ENCODE data around the gene MAMDC2.

Gene MAMDC2

DNA sequence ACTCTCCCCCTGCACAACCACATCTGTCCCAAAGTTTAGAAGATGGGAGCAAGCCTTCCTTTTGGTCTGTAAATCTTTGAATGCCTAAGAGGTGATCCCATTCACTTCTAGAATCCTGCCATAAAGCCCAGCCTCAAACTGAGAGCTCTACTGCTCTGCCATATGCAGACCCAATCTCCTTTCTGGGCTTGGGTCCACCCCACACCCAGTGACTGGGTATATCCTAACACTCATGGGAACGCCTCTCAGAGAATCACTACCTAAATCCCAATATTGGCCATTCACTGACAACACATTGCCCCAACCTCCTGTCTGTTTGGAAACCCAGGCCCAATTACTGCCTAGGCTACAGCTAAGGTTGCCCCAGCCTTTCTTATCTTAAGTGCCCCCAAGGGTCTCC, 90.7 kb downstream of the MAMDC2 start:
- no peak for DNase-seq (ENCODE audit: low read depth in 2 of 2)

DNA sequence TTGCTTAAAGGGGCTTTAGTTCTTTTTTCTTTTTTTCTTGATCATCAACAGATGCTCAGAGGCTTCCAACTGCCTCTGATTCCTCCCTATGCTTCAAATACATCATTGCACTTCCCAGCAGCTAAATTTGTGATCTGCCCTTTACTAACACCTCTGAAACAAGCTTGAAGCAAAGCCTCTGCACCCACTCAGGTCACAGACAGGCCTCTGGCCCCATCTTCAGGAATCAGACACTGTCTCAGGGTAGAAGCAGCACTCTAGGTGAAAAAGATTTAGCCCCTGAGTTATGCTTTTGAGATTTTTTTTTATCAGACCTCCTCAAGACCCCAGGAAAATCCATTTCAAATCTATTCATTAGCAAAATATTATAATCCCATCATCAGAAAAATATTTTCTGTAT, 91.5 kb downstream of the MAMDC2 start:
- DNase-seq (ENCODE audit: low read depth in 2 of 2): no peak

DNA sequence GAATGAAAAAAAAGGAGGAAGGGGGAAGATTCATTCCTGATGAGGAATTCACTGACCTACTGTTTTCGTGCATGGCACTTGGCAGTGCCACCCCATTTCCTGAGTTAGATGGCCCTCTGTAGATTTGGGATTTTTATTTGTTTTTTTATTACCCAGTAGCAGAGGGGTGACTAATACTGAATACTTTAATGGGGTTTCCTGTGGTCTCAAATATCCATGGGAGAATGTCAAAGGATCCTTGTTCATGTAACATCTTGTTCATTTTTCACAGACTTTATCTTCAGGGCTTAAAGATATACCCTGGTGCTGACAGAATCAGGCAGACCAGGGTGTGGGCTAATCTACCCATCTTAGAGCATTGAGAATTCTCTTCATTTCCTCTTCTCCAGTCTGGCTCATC, 93.0 kb downstream of the MAMDC2 start:
- no peak for DNase-seq (ENCODE audit: low read depth in 2 of 2)

DNA sequence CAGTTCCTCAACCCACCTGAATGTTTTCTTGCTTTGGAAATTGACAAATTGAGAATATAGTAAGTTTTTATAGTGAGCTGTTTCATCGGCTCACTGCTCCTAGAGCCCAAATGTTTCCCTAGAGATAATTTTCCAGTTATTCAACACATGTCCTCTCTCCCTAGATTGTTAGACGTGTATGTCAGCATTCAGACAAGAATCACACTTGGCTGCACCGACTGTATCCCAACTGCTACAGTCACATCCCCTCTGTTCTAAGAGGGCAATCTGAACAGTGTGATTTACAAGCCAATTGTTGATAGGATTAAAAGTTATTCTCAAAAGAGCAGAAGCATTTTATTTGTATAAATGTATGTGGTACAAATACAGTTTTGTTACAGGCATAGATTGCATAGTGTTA, 93.9 kb downstream of the MAMDC2 start:
- no peak for DNase-seq (ENCODE audit: low read depth in 2 of 2)

DNA sequence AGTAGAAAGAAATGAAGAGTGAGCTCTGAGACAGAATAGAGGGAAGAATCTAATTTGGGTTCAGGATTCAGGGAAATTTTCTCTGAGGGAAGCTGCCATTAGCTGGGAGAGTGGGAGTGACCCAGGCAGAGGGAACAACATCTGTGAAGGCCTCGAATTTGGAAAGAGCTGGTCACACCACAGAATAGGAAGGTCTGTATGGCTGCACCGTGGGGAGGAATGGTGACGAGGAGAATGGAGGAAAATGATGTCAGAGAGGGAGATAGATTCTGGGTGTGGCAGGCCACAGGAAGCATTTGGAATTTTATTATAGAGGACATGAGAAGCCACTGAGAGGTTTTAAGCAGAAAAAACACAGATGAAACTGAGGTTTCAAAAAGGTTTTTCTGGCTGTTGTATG, 98.5 kb downstream of the MAMDC2 start:
- no peak for DNase-seq (ENCODE audit: low read depth in 2 of 2)

DNA sequence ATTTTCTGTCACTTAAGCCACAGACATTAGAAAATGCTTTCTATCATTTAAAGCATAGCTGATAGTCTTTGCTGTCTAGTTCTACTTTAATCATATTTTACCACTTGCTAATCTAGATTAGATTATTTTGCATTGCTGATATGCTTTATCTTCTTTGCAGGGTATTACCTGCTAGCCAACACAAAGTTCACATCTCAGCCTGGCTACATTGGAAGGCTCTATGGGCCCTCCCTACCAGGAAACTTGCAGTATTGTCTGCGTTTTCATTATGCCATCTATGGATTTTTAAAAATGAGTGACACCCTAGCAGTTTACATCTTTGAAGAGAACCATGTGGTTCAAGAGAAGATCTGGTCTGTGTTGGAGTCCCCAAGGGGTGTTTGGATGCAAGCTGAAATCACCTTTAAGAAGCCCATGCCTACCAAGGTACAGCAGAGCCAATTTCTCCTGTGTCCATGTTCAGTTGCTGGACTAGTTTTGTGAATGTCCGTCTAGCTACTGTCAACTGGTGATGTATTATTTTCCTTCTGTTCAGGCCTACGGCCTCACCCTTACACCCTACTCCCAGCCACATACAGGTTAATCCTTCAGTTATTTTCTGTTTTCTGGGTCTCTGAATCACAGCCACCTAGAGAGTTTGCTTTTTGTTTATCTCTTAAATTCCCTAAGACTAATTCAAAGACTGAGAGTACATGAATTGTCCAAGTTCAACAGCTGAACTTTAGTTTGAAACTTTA, 99.9 kb downstream of the MAMDC2 start:
- DNase-seq (ENCODE audit: low read depth in 2 of 2): no peak

DNA sequence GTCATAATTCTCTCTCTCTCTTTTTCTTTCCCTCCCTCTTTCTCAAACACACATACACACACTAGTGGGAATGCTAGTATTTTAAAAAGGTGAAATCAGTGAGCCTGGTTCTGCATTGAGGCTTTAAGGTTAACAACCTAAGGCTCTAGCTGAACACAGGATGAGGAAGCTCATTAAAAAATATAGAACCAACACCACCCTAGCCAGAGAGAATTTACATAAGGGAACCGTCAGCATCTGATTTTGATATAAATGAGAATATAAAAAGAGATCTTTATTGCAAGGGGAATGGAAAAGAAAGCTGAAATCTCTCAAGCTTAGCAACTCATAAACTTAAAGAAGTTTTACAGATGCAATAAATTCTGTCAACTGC, 100.5 kb downstream of the MAMDC2 start:
- DNase-seq (ENCODE audit: low read depth in 2 of 2): no peak

DNA sequence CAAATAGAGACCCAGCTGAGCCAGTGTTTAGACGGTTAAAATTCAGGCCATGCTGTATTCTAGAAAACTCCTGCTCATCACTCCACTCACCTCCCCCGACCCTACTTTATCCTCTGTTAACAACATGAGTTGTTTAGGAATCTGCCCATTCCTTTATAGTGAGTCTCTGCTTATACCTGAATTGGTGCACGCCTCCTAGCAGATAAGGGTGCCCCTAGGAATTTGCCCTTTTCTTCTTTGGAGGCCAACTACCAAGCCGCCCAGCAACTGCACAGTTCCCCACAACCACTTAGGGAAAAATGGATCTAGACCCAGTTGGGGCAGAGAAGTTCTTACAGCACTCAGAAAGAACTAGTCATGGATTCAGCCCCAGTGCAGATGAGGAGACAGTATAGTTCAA, 102.3 kb downstream of the MAMDC2 start:
- no peak for DNase-seq (ENCODE audit: low read depth in 2 of 2)

DNA sequence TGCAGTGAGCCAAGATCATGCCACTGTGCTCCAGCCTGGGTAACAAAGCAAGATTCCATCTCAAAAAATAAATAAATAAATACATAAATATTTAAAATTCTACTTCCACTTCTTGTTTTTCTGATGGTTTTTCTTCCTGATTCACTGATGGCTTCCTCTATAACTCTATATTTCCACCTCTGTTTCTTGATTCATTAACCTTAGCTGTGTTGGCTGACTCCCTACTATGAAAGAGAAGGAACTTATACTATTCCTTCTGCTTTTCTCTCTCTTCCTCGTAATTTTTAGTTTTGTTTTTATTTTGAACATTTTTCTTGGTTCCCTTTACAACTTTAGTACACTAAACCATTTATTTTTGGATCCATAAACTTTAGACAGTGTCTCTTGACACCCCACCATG, 103.5 kb downstream of the MAMDC2 start:
- DNase-seq (ENCODE audit: low read depth in 2 of 2): no peak

DNA sequence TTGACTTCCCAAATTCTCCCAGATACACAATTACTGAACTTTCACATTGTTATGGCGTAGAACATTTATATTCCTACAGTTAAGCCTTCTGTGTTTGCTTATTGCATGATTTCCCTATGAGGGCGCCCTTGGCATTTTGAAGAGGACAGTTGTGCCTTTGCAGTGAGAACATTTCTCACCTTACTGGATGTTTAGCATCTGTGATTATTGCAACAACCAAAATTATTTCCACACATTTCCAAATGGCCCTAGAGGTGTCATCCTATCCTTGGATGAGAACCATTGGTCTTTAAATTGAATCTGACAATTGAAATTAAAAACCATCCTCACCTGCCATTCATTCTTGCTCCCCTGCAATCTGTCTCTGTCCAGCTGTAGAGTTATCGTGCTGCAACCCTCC, 104.0 kb downstream of the MAMDC2 start:
- no peak for DNase-seq (ENCODE audit: low read depth in 2 of 2)

DNA sequence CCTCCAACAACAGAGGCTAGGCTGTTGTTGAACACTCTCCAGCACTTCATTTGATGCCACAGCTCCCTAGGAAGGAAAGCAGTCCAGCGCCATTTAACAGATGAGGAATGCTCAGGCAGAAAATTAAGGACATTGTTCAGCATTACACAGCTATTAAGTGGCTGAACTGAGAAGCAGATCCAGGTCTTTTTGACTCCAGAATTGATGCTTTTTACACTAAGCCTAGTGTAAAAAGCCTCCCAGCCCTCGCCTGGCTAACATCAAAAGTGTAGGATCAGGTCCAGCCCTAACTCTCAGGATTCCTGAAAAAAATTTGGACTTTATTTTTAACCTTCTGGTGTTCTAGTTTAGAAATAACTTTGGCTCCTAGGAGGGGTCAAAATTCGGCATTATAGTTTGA, 108.7 kb downstream of the MAMDC2 start:
- no peak for DNase-seq (ENCODE audit: low read depth in 2 of 2)

DNA sequence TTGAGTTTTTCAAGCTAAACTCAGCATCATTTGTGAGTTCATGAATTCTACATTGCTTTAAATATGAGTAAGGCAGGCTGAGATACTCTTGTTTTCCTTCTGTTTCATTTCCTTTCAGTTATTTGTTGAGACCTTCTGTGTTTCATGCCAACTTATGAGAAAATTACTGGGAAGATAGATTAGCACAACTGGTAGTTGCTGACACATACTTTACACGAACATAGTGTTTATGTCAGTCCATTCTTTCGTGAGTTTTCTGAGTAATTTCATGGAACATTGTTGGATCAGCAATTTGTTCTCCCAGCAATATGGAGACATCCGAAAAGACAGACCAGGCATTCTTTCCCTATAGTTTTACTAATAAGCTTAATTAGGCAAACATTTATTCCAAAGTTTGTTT, 113.1 kb downstream of the MAMDC2 start:
- no peak for DNase-seq (ENCODE audit: low read depth in 2 of 2)

DNA sequence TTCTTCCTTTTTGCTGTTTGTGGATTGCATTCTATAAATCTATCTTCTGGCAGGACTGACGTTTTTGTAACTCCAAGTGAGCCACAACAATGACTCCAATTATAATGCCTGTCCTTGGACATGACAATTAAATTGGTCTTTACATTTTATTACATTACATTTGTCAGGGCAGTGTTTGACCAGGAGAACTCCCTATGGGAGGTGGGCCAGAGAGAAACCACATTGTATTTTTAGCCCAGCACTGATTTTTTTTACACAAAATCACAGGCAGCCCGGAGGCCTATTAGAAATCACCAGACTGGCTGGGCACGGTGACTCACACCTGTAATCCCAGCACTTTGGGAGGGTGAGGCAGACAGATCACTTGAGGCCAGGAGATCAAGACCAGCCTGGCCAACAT, 116.0 kb downstream of the MAMDC2 start:
- DNase-seq (ENCODE audit: low read depth in 2 of 2): no peak

DNA sequence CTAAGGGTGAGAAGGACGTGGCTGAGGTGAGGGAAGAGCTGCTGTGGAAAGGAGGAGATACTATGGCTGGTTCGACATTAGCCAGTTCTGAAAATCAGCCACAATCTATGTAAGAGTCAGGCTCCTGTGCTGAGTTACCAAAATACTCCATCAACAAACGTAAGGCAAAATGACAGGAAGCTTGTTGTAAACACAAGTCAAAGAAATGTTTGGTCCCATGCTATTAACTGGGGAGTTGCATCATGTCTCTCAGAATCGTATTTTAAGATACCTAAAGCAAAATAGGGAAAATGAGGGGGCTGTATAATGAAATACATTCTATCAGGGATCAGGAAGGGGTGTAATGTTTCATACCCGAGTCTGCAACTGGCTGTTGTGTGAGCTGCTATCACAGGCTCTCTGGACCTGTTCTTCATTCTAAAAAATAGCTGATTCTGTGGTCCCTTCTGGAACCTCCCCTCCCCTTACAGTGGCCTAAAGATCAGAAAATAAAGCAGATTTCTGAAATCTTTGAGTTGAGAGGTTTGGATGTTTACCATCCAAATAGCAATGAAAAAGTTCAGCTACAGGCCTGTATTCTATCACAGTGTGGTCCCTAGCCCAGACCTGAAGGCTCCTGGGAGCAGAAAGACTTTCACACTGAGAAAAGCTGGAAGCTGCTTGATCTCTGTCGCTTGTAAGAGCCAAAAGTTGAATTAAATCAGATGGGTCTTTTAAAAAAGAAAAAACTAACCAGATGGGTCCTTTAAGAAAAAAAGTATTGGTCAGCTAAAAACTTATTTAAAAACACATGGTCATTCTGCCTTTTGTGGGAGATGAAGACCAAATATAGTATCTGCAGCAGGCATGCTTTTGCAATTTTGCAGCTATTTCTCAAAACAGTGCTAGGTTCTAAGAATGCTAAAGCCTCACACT, 117.3 kb downstream of the MAMDC2 start:
- DNase-seq (ENCODE audit: low read depth in 2 of 2): no peak

DNA sequence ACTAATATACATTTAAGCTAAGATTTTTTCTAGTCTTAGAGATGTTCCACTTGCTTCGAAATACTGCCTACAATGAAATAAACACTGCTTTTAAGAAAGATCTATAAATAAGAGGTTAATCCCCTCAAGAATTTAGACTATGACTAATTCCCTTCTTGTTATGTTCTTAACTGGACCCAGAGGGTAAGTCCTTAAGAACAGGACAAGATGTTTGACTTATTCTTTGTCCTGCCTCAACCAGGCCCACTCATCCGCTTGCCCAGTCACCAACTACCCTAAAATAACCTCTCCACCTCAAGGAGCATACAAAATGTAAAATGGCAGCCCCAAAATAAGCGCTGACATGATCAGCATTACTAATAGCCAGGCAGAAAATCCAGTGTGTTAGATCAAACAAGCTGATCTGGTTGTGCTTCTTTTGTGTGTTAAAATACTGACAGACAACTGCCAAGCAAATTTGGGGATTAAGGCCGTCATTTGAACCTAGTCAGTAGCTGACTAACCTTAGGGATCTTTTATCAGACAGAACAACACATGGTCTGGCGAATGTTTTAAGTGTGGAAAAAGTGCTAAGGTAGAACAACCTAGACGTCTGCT, 121.5 kb downstream of the MAMDC2 start:
- DNase-seq (ENCODE audit: low read depth in 2 of 2): no peak

DNA sequence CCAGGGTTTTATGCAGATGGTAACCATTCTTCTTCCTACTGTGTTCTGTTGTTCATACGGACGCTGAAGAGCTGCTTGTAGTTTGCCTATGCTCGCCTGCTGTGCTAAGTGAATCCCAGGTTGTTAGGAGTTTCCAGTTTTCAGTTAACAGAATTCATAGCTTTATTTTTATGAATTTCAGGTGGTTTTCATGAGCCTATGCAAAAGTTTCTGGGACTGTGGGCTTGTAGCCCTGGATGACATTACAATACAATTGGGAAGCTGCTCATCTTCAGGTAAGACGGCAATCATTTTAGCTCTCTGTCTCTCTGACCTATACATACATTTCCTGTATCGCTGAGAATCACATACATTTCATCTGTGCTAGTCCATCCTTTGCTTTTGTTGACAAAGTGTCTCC, 124.9 kb downstream of the MAMDC2 start:
- DNase-seq (ENCODE audit: low read depth in 2 of 2): no peak

DNA sequence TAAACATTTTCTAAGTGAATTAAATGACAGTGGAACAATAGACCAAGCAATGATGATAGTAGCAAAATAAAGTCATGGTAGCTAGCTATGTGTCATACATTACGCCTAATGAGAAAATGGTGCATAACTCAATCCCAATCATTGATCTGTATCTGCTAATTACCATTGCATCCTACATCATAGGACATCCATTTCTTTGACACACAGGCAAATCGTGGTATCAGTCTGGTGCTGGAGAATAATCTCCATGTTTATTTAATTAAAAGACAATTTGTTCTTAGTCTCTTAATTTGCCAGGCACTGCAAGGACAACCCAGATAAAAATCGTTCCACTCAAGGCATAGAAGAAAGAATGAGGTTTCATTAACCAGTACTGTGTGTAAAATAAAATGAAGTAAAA, 125.6 kb downstream of the MAMDC2 start:
- DNase-seq (ENCODE audit: low read depth in 2 of 2): no peak

DNA sequence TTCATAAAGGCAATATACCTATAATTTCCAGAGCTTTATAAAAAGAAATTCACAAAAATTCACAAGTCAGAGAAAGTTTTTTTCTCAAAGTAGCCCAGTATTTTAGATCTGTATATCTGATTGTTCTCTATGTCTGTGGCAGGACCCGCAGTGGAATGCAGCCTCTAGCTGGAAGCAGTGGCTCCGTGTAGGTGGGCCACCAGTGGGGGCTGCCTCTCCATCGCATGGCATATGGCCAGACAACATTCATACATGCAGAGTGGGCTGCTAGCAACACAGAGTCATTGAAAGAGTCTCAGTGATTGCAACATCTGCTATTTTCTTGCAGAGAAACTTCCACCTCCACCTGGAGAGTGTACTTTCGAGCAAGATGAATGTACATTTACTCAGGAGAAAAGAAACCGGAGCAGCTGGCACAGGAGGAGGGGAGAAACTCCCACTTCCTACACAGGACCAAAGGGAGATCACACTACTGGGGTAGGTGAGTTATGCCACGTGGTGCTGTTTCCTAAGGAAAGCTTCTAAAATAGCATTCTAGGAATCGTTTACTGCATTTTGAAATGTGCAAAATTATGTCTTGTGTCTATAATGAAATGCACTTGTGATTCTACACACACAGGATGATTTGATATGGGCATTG, 126.6 kb downstream of the MAMDC2 start:
- DNase-seq (ENCODE audit: low read depth in 2 of 2): no peak

DNA sequence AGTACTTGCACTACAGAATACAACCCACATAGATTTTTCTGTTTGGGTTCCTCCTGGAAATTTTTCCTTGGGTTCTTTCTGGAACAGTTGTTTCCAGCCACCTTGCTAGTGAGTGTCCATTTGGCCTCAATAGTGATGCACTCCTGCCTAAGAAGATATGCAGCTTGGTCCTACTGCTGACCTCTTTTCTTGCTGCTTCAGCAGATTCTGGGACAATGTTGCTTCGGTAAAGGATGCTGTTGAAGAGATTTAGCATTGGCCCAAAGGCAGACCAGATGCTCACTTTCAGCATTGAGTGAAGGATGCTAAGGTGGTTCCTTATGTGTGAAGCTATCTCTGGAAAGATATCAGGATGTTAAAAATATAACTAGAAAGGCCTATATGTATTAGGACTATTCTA, 128.9 kb downstream of the MAMDC2 start:
- DNase-seq (ENCODE audit: low read depth in 2 of 2): no peak

DNA sequence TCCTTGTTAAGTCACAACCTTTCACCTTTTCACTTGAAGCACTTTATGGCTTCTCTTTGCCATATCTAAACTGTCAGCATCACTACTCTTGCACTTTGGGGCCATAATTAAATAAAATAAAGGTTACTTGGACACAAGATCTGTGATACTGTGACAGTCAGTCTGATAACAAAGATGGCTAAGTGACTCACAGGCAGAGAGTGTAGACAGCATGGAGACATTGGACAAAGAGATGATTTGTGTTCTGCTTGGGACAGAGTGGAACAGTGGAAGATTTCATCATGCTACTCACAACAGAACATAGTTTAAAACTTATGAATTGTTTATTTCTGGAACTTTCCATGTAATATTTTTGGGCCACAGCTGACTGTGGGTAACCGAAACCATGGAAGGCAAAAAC, 133.5 kb downstream of the MAMDC2 start:
- DNase-seq (ENCODE audit: low read depth in 2 of 2): no peak

DNA sequence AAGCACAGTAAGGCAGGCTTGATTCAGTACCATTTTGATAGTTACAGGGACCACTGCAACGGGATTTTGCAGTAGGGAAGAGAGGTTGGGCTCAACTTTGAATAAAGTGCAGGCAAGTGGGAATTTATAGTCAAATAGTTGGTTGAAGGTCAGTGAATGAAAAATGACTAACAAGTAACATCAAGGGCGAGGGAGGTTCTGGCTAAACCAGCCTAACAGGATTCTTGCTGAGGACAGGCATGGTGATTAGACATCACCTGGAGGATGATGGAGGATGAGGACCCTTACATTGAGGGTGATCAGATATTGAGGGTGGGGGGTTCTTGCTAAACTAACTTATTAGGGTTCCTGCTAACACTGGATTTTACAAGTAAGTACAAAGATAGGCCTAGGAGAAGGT, 149.1 kb downstream of the MAMDC2 start:
- DNase-seq (ENCODE audit: low read depth in 2 of 2): no peak

DNA sequence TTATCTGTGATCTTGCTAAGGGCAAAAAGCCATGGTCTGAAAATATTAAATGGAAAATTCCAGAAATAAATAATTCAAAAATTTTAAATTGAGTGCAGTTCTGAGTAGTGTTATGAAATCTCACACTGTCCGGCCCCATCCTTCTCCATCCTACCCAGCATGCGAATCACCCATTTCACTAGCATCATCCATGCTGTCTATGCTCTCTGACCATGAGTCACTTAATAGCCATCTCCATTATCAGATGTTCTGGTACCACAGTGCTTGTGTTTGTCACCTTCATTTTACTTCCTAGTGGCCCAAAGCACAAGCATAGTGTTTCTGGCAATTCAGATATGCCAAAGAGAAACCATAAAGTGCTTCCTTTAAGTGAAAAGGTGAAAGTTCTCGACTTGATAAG, 151.8 kb downstream of the MAMDC2 start:
- no peak for DNase-seq (ENCODE audit: low read depth in 2 of 2)

Measured in stimulated activated CD8-positive, alpha-beta memory T cell treated with anti-CD3 and anti-CD28 coated beads, Interleukin-15, amount 100 ng/mL, for 48 hours (primary cell).